Upper lobe of right lung (tissue), 1 donor: ENCODE measurements around the gene PTPRN2. TPM values are rescaled to one million over a fixed set of nuclear protein-coding genes. Genes with fewer than 3 reads are reported as not detected.
"Not testable (repeated sequence)": the region's sequence is repeated elsewhere in the genome, so short reads cannot be mapped to it uniquely, and the experiment has no call there.

ENCODE experiments used
- ATAC-seq: fragments of 200-7000 bp; cut with Tn5 transposase; one replicate; pipeline ENCODE4 v1.9.1; 2020; ENCODE audit warnings: mild to moderate bottlenecking, moderate library complexity
- DNase-seq: peaks from one replicate; pipeline ENCODE4 v3.0.0-alpha.2; 2020
- H3K27ac ChIP-seq: fragments of 200-600 bp; one replicate; pipeline ENCODE4 v1.8.0; 2022
- H3K27me3 ChIP-seq: fragments of 200-600 bp; one replicate; pipeline ENCODE4 v1.8.0; 2022; ENCODE audit warnings: mild to moderate bottlenecking
- H3K36me3 ChIP-seq: fragments of 200-600 bp; one replicate; pipeline ENCODE4 v1.8.0; 2022
- H3K4me1 ChIP-seq: fragments of 200-600 bp; one replicate; pipeline ENCODE4 v1.8.0; 2022
- H3K4me3 ChIP-seq: fragments of 200-600 bp; one replicate; pipeline ENCODE4 v1.8.0; 2022; ENCODE audit warnings: mild to moderate bottlenecking
- H3K9me3 ChIP-seq: fragments of 200-600 bp; one replicate; pipeline ENCODE4 v1.8.0; 2022
- intact Hi-C: fragments of 100-400 bp; cut with DNase I; formaldehyde crosslinking; loops from one replicate; pipeline ENCODE4 v1.11.0; 2022
- total RNA-seq: library from RNA; stranded (reverse); fragmentation: NEBNext Ultra II Directional; extraction: Animal tissue kit (Norgen Biotek cat#: 25700); gene quantifications from one replicate; pipeline ENCODE4 v1.2.1, GENCODE V29; 2021
- TF ChIP-seq, protein P1 (sequence below): fragments of 200-600 bp; IDR thresholded peaks from one replicate; pipeline ENCODE4 v1.8.0; 2022; ENCODE audit warnings: antibody characterized with exemption
- donor health status: DM: no; HTN: yes; CAD: no; lungs with severe emphysema.

PTPRN2 gene
- total RNA-seq, 1 donor from 2014 or later, result 4.9 TPM

DNA sequence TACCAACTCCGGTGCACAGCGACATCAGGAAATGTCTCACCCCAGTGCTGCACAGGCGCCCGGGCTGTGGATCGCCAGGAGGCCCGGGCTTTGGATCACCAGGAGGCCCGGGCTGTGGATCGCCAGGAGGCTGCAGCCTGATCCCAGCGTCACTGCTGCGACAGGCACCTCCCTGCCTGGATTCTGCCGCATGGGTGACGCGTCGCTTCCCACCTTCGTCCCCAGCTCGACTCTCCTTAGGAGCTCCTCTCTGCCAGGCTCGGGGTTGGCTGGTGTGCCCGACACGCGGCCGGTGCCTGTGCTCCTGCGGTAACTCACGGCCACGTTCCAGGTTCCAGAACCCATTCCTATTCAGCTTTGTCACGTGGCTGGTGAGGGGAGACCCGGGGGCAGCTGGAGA, 993.3 kb downstream of the PTPRN2 start:
- TF ChIP-seq, protein P1, sequence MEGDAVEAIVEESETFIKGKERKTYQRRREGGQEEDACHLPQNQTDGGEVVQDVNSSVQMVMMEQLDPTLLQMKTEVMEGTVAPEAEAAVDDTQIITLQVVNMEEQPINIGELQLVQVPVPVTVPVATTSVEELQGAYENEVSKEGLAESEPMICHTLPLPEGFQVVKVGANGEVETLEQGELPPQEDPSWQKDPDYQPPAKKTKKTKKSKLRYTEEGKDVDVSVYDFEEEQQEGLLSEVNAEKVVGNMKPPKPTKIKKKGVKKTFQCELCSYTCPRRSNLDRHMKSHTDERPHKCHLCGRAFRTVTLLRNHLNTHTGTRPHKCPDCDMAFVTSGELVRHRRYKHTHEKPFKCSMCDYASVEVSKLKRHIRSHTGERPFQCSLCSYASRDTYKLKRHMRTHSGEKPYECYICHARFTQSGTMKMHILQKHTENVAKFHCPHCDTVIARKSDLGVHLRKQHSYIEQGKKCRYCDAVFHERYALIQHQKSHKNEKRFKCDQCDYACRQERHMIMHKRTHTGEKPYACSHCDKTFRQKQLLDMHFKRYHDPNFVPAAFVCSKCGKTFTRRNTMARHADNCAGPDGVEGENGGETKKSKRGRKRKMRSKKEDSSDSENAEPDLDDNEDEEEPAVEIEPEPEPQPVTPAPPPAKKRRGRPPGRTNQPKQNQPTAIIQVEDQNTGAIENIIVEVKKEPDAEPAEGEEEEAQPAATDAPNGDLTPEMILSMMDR, result no peak
- no peaks in the 10 kb centered on the region for H3K36me3 ChIP-seq
- no peak for DNase-seq

DNA sequence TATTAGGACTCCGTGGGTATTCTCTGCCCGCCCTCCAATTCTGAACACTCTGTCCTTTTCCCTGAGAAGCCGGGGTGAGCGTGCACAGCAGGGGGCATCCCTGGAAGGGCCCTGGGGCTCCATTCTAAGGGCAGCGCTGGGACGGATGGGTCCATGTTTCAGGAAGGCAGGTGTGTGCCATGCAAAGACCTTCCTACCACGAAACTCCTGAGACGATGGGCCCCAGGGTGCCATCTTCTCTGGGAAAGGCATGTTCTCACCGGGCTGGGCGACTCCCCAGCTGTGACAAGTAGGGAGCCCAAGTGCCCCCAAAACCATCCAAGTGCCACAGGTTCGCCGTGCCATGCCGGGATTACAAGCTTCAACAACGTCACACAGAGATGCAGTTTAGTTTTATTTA, 994.1 kb downstream of the PTPRN2 start:
- TF ChIP-seq, protein P1, result no peak
- Histone ChIP-seq H3K27me3 (peaks cover 7% of the 10 kb centered on the region), H3K36me3 (no peaks in the 10 kb centered on the region), H3K4me3 (no peak overlapping the region), H3K4me1 (no peaks in the 10 kb centered on the region), H3K27ac (no peak overlapping the region), H3K9me3 (no peaks in the 10 kb centered on the region)
- intact Hi-C loops, result no loop called here
- DNase-seq, result no peak
- no peak for ATAC-seq

More for the DNA sequence above, 993.3 kb downstream of the PTPRN2 start:
- no peak for ATAC-seq
- no peak overlapping the region for H3K27ac ChIP-seq
- H3K9me3 ChIP-seq, result no peaks in the 10 kb centered on the region
- no peak overlapping the region for H3K4me3 ChIP-seq
- intact Hi-C loops, result no loop called here
- H3K27me3 ChIP-seq, result no peaks in the 10 kb centered on the region
- H3K4me1 ChIP-seq, result no peaks in the 10 kb centered on the region

DNA sequence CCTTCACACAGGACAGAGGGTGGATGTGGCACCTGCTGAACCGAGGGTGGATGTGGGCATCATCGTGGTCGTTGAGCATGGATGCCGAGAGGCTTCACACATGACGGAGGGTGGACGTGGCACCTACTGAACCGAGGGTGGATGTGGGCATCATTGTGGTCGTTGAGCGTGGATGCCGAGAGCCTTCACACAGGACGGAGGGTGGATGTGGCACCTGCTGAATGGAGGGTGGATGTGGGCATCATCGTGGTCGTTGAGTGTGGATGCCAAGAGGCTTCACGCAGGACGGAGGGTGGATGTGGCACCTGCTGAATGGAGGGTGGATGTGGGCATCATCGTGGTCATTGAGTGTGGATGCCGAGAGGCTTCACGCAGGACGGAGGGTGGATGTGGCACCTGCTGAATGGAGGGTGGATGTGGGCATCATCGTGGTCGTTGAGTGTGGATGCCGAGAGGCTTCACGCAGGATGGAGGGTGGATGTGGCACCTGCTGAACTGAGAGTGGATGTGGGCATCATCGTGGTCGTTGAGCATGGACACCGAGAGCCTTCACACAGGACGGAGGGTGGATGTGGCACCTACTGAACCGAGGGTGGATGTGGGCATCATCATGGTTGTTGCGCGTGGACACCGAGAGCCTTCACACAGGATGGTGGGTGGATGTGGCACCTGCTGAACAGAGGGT, 994.8 kb downstream of the PTPRN2 start:
- intact Hi-C loops, H3K4me1 ChIP-seq, H3K27ac ChIP-seq, H3K36me3 ChIP-seq, DNase-seq, ATAC-seq, H3K27me3 ChIP-seq, H3K4me3 ChIP-seq, H3K9me3 ChIP-seq: not testable (repeated sequence)

DNA sequence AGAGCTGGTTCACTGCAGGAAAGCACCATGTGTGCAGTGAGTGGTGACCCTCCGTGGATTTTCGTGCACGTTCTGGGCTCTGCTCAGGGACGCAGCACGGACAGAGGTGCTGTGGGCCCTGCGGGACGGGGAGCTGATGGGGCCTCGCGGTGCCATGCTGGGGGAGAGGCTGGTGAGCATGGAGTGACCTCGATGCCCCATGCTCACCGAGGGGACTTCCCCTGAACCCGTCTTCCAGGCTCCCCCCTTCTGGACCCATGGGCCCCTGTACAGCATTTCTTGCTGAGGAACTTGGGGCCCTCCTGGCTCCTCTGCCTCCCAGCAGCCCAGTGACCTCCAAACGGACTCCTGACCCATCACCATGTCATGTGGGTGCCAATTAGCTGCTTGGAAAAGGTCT, 997.1 kb downstream of the PTPRN2 start:
- Histone ChIP-seq H3K36me3 (no peaks in the 10 kb centered on the region), H3K4me3 (no peak overlapping the region), H3K4me1 (no peaks in the 10 kb centered on the region), H3K9me3 (no peaks in the 10 kb centered on the region), H3K27me3 (peaks cover 8% of the 10 kb centered on the region), H3K27ac (no peak overlapping the region)
- no peak for DNase-seq
- no peak for ATAC-seq
- intact Hi-C loops, result no loop called here
- TF ChIP-seq, protein P1, result no peak

DNA sequence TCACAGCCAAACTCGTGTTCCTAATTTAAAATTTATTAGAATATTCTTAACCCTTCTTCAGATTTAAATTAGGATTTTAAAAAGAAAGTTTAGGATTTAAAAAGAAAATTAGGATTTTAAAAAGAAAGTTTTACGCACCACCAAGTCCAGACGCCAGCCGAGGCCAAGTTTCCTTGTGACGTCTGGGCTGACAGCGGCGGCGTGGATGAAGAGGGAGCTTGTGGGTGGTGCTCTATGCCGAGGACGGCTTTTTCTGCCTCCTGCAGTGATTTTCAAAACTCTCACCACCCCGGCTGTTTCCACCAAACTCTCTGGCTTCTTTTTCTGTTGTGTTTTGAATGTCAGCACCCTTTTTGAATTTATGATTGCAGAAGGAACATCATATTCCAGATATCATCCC, 997.9 kb downstream of the PTPRN2 start:
- no peak for ATAC-seq
- DNase-seq, result no peak
- Histone ChIP-seq H3K4me1 (no peaks in the 10 kb centered on the region), H3K27ac (no peak overlapping the region), H3K9me3 (no peaks in the 10 kb centered on the region), H3K4me3 (no peak overlapping the region), H3K27me3 (peaks cover 8% of the 10 kb centered on the region), H3K36me3 (no peaks in the 10 kb centered on the region)
- intact Hi-C loops, result no loop called here
- TF ChIP-seq, protein P1, result no peak

DNA sequence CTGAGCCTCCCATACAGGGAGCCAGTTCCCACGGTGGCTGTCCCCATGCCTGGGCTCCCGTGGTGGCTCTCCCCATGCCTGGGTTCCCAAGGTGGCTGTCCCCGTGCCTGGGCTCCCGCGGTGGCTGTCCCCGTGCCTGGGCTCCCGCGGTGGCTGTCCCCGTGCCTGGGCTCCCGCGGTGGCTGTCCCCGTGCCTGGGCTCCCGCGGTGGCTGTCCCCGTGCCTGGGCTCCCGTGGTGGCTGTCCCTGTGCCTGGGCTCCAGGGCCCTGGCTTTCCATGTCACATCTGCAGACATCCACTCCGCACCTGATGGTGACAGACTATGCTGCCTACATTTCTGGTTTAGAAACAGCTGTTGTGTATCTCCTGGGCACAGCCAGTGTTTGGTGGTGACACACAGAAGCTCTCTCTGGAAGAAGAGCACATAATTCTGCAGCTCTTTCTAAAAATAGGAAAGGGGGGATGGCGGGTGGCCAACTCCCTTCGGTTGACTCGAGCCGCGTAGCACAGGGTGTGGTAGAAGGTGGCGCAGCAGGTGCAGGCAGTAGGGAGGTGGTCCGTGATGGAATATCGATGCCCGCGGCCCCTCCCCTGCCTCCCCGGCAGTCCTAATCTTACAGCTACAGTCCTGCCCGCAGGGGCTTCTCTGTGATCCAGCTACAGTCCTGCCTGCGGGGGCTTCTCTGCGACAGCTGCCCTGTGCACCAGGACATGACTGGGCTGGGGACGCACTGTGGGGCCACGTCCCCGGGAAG, 999.6 kb downstream of the PTPRN2 start:
- Histone ChIP-seq H3K9me3 (no peaks in the 10 kb centered on the region), H3K27me3 (peaks cover 8% of the 10 kb centered on the region), H3K4me1 (no peaks in the 10 kb centered on the region), H3K4me3 (no peak overlapping the region), H3K27ac (no peak overlapping the region), H3K36me3 (no peaks in the 10 kb centered on the region)
- ATAC-seq (no peak), DNase-seq (peak; percentile 45)
- TF ChIP-seq, protein P1, result no peak
- intact Hi-C loops, result no loop called here
